ENCODE results near the gene FHL2.

- TF ChIP-seq REST (IDR thresholded peaks at IDR 0.05; ENCODE audit: insufficient read depth in 1 of 2, low read depth in 2 of 2, low read length in 2 of 2) (no peak), SIN3A (IDR thresholded peaks at IDR 0.05; ENCODE audit: borderline replicate concordance, insufficient read depth, low read length) (no peak)
Measured at GRCh38 chr2:105323111-105323510, 75.7 kb downstream of the FHL2 start.

Measured in PFSK-1 (cell line).